GM19328 (cell line): ENCODE measurements around the gene CACNA1G.

Source experiments
- ATAC-seq: cut with Tn5 transposase; IDR thresholded peaks from one replicate; pipeline ENCODE4 v1.9.1; 2021; ENCODE audit warnings: mild to moderate bottlenecking, moderate library complexity; ENCODE audit not compliant: unreplicated experiment

Gene CACNA1G

DNA sequence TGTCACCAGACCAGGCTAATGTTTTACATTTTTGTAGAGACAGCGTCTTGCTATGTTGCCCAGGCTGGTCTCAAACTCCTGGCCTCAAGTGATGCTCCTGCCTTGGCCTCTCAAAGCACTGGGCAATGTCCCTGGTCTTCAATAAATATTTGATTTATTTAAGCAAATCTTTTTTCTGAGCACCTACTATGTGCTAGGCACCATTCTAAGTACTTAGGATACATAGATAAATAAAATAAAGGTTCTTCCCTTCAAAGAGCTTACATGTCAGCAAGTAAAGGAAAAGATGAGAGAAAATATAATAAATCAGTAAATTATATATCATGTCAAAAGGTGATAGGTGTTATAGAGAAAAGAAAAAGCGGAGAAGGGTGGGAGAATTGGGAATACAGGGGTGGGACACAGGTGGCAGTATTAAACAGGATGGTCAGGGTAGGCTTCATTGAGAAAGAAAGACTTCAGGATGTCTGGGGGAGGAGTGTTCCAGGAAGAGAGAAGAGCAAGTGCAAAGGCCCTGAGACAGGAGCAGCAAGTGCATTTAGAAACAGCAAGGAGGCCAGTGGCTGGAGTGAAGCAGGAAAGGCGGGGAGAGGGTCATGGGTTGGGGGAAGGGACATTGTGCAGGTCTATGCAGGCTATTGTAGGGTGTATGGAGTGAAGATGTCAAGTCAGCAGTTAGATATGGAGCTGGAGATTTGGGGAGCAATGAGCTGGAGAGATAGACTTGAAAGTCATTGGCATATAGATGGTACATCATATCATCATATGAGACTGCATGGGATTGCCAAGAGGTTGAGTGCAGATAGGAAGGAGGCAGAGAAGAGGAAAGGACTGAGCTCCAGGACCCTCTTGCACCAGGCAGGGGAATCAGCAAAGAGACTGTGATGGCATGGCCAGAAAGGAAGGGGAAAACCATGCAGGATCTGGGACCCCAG, 85.5 kb downstream of the CACNA1G start:
- ATAC-seq, result no peak

DNA sequence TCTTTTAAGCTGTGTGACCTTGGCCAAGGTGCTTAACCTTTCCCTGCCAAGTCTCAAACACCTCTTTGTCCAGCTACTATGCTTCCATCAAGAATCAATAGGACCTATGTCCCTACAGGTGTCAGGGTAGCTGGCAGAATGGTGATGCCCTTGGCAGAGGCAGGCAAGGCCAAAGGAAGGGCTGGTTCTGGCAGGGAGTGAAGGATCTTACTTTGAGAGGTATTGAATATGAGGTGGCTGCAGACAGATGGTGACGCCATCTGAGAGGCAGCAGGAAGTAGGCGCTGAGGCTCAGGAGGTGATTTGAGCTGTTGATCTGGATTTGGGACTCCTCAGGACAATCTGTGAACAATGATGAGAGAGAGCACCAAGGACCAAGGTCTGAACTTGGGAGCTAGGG, 86.7 kb downstream of the CACNA1G start:
- no peak for ATAC-seq

DNA sequence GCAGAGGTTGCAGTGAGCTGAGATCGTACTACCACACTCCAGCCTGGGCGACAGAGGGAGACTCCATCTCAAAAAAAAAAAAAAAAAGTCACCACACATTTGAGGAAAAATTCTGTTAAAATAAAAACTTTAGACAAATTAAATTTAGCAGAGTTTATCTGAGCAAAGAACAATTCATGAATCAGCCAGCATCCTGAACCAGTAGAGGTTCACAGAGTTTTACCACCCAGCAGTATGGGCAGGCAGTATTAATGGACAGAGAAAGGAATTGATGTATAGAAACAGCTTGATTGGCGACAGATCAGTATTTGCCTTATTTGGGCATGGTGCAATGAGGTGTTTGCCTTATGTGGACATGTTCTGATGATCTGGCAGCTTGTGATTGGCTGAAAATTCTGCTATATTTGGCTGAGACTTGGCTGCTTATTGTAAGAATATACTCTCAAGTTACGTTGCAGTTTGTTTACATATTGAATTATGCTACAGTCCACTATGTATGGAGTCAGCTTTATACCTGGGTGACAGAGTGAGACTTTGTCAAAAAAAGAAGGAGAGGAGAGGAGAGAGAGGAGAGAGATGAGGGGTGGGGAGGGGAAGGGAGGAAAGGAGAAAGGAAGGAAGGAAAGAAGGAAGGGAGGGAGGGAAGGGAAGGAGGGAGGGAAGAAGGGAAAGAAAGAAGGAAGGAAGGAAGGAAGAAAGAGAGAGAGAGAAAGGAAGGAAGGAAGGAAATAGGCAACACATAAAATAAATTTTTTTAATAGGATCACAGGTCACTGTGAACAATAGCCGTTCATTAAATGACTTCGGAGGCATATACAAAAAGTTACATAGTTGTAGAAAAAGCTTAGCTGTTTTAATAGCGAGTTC, 88.8 kb downstream of the CACNA1G start:
- ATAC-seq, result no peak

DNA sequence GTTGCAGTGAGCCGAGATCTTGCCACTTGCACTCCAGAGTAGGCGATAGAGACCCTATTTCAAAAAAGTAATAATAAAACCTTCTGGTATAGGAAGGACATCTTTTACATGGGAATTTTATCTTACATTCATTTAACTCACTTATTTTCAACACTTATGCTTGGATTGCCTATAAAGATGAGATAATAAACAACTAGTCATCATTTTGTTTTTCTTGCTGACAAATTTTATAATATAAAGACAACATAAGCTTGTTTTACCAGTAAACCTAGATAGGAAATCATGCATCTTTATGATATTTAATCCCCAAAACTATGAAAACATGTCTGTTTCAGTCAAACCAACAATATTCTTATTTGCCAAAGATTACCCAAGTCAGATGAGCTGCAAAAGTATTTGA, 91.1 kb downstream of the CACNA1G start:
- ATAC-seq, result no peak

DNA sequence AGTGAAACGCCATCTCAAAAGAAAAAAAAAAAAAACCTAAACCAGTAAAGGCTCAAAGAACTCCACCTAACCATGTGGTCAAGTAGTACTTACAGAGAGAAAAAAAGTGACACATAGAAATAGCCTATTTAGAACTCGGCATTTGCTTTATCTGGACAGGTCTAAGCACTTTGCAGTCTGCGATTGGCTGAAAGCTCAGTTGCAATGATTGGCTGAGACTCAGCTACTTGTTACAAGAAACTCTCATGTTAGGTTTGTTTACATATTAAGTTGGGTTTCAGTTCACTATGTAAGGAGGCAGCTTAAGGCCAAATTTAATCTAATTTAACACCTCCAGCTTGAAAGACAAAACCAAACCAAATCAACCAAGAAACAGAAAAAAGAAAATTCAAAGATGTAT, 93.2 kb downstream of the CACNA1G start:
- no peak for ATAC-seq

DNA sequence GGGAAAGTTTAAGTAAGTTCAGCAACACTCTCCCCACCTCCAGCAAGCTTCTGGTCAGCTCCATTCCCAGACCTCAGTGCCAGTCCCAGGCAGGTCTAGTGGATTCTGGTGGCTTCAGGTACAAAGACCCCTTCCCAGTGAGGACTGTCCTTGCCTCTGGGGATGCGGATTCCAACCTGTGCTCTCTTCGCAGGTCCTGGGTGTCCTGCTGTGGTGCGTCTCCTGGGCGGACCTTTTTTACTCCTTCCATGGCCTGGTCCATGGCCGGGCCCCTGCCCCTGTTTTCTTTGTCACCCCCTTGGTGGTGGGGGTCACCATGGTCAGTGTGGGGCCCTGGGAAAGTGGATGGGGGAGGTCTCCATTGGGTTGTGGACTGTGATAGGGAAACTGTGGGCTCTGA, 96.0 kb downstream of the CACNA1G start:
- no peak for ATAC-seq

DNA sequence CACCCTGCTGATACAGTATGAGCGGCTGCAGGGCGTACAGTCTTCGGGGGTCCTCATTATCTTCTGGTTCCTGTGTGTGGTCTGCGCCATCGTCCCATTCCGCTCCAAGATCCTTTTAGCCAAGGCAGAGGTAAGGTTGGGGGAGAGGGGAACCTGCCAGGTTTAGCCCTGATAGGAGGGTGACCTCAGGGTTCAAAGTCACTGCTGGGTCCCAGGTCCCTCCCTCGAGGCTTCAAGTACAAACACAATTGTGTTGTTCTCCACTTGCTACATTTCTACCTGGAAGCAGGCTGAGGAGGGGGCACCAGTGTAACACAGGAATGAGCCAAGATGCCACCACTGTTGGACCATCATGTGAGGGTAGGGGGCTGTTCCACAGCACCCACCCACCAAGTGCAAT, 96.5 kb downstream of the CACNA1G start:
- ATAC-seq, result no peak

DNA sequence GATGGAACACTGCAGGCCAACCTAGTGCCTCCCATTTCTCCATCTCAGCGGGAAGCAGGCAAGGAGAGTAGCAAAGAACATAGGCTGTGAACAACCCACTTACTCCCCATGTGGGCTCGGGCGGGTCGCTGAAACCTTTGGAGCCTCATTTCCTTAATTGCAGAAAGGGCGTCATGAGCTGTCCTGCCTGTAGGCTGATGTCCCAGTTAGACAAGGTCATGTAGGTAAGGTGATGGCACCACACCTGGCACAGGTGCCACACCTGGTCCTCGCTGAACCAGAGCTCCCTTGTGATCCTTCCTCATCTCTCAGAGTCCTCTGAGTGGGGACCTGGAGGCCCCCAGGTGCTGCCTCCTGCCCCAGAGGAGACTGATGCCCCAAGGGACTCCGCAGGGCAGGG, 97.1 kb downstream of the CACNA1G start:
- ATAC-seq, result no peak

DNA sequence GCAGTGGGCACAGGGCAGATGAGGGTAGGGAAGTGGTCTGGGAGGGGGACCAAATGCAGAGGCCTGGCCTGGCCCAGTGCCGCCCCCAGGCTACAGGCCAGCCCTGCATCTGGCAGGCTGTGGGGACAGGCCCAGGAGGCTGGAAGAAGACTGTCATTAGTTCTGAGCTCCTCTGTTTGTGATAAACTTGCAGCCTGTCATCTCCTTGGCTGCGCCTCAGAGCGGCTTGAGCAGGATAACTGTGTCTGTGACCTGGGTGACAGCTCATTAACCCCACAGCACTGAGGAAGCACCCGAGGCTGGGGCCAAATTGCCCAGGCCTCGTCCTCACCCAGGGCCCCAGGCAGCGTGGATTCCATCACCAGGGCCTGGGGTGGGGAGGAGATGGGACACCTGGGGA, 98.1 kb downstream of the CACNA1G start:
- no peak for ATAC-seq

DNA sequence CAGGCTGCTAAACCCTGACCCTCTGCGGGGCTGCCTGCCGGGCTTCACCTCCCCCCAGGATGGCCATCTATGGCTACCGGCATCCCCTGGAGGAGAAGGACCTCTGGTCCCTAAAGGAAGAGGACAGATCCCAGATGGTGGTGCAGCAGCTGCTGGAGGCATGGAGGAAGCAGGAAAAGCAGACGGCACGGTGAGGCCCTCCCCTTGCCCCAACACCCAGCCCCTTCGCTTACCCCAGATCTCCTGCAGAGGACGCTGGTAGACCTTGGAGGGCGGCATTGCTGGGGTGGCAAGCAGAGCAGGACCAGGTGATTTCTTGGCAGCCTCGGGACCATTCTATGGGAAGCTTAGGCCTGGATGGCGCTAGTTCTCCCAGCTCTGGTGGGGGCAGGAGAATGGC, 98.7 kb downstream of the CACNA1G start:
- no peak for ATAC-seq

DNA sequence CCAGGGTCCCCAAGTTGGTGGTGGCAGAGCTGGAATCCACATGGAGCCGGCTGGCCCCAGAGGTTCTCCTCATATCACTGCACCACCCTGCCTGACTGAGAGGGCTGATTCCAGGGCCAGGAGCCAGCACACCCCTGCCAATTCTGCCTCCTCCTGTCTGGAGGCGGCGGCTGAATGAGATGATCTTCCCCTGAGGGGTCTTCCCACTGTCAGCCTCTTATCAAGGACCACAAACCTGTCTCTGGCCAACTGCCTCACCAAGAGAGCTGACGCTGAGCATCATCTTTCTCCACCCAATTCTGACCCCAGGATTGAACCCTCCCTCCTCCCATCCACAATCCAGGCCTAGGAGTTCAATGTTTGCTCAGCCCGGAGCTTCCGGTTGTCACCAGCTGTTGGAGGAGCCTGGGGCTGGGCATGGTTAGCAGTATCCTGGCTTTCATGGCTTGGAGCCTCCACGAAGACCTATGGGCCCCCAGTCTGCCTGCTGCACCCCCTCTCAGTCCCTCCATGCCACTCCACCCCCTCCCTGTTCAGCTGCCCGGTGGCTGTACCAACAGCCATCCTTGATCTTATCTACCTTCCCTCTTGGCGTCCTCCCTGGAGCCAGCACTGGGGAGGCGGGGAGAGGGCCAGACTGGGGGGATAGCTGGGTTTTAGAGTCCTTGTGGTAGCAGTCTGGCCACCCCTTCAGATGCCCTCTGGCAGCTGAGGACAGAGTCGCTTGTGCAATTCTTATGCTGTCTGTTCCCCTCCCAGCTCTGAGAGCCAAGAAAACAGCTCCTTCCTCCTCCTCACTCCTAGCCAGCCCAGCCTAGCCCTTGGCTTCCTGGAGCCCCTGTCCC, 99.7 kb downstream of the CACNA1G start:
- no peak for ATAC-seq

DNA sequence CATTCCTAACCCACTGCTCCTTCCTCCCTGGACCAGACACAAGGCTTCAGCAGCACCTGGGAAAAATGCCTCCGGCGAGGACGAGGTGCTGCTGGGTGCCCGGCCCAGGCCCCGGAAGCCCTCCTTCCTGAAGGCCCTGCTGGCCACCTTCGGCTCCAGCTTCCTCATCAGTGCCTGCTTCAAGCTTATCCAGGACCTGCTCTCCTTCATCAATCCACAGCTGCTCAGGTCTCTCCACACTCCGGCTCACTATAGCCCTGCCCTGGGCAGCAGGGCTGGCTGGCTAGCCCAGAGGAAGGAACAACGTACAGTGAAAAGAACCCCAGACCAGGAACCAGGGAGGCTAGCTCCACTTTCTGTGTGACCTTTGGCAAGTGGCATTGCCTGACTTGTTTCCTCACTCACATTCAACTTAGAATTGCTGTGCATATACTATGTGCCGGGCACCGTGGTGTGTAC, 100.4 kb downstream of the CACNA1G start:
- ATAC-seq, result no peak

DNA sequence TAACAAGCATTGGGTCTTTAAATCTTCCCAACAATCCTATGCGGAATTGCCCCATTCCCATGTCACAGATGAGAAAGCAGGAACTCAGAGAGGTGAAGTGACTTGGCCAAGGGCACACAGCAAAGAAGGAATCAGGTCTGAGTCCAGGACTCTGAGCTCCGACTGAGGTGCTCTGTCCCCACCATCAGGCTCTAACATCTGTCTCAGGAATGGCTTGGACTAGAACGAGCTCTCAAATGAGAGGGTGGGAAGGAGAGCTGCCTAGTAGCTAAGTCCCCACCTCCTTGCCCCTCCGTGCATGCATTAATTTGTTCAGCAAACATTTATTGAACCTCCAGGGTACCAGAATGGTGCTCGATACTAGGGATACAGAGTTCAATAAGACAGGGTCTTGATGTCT, 100.8 kb downstream of the CACNA1G start:
- ATAC-seq, result no peak

DNA sequence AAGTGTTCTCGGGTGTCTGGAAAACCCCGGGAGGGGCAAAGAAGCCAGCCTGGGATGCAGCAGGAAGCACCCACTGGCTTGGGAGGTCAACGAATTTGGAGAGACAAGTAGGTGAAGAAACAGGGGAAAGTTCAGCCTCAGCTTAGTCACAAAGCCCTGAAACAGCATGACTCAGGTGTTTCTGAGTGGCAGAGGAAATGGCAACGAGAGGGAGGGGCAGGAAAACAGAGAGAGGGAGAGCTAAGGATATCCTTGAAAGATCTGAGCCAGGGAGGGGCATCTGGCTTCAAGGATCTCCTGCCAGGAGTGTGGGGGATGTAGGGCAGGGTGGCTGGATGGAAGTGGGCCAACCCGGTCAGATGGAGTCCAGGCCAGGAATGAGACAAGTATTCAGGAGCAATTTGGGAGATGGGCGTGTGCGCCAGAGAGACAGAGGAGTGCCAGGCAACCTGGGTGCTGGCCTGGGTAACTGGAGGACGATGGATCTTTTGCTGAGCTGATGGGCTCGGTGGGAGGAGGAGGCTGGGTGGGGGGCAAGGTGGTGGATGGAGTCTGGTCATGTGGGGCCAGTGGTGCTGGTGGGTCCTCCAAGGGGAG, 101.4 kb downstream of the CACNA1G start:
- no peak for ATAC-seq

DNA sequence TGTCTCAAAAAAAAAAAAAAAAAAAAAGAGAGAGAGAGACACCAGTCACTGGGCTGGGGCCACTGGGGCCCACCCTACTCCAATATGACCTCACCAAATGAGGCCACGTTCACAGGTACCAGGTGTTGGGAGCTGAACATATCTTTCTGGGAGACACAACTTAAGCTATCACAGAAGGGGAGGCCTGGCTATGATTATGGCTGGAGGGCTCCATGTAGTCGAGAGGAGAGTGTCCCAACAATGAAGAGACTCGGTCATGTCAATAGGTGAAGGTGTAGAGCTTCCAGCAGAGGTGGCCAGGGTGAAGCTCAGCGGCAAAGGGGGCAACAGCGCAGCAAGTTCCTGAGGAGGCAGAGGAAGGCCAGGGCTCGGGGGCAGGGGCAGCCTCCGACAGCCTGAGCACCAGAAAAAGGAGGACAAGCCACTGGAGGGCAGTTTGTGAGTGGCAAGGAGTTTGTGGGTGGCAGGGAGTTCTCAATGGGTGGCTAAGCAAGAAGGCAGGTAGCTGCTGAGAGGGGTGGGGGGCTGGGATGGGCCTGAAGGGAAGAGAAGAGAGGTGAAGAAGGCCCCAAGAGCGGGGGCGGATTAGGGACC, 102.2 kb downstream of the CACNA1G start:
- no peak for ATAC-seq

DNA sequence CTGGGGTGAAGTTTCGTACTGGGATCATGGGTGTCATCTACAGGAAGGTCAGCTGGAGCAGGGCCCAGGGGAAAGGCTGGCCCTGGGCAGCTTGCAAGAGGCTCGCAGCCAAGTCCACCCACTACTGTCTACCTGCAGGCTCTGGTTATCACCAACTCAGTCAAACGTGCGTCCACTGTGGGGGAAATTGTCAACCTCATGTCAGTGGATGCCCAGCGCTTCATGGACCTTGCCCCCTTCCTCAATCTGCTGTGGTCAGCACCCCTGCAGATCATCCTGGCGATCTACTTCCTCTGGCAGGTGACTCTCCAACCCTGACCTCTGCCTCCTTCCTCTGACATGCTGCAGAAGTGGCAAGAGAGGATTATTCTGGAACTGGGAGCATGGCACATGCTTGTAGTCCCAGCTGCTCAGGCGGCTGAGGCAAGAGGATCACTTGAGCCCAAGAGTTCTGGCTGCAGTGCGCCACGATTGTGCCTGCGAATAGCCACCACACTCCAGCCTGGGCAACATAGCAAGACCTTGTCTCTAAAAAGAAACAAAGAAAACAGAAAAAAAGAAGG, 103.4 kb downstream of the CACNA1G start:
- no peak for ATAC-seq

DNA sequence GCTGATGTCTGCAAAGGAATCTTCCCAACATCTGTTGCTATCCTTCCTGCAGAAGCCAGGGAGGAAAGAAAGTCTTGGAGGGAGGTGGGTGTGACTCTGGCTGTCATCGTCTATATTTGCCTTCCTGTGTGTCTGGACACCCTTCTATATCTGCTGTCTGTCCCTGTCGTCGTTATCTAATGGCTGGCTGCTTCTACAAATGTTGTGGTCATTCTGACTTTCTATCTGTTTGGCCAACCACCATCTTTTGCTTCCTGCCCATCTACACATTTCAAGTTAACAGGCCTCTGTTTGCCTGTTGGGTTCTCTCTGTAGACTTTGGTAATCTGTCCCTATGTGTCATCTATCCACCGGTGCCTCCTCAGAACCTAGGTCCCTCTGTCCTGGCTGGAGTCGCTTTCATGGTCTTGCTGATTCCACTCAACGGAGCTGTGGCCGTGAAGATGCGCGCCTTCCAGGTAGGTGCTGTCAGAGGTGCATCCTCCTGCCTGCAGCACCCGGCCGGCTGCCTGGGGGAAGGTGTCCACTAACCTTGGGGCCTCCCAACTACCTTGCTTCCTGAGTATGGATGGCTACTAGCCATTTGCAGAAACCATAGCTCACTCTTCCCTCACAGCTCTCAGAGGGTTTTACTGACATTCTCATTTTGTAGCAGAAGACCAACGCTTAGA, 104.4 kb downstream of the CACNA1G start:
- no peak for ATAC-seq

DNA sequence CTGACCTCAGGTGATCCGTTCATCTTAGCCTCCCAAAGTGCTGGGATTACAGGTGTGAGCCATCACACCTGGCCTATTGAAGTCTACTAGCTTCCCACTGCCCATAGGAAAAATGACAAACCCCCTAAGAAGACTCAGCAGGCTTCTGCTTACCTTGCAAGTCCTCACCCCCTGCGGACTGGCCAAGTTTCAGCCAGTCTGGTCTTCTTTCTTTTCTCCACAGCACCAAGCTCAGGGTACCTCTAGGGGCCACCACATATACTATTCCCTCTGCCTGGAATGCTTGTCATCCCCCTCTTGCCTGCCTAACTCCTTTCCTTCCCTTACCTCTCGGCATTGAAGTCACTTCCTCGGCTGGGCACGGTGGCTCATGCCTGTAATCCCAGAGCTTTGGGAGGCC, 105.3 kb downstream of the CACNA1G start:
- no peak for ATAC-seq

DNA sequence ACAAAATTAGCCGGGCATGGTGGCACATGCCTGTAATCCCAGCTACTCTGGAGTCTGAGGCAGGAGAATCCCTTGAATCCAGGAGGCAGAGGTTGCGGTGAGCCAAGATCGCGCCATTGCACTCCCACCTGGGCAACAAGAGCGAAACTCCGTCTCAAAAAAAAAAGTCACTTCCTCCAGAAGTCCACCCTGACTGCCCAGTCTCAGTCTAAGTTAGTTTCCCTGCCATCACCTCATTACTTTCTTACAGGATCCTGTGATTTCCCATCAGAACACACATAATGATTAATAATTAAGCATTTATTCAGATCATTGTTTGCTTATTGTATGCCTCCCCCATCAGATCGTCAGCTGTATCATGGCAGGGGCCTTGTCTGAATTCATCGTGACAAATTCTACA, 105.8 kb downstream of the CACNA1G start:
- no peak for ATAC-seq
